Measurements from ENCODE around the gene ALKBH4.
A peak's percentile ranks its signal among the peaks of the same experiment; 100 is the strongest.
"Not testable (repeated sequence)": the region's sequence is repeated elsewhere in the genome, so short reads cannot be mapped to it uniquely, and the experiment has no call there.

Gene ALKBH4

GRCh38 chr7:102464577-102465280 is at the start of gene ALKBH4, which contains the start of gene LRWD1:
Gene ALKBH4, minus strand, starts transcription at chr7:102464863. Its CDS starts 27 bp downstream, at chr7:102464836.
Gene LRWD1, plus strand, starts transcription at chr7:102464984. Its CDS starts 97 bp downstream, at chr7:102465081.
- peak; percentile 100 for DNase-seq (ENCODE audit: low spot score)

GRCh38 chr7:102512642-102513221 is 48.1 kb upstream of the ALKBH4 start:
- not testable (repeated sequence) for DNase-seq (ENCODE audit: low spot score)

GRCh38 chr7:102511860-102512522 is 47.3 kb upstream of the ALKBH4 start:
- not testable (repeated sequence) for DNase-seq (ENCODE audit: low spot score)

- DNase-seq (ENCODE audit: low spot score) = not testable (repeated sequence)
Measured at GRCh38 chr7:102510575-102510974, 45.9 kb upstream of the ALKBH4 start.

- DNase-seq (ENCODE audit: low spot score) = not testable (repeated sequence)
Measured at GRCh38 chr7:102507410-102508088, 42.9 kb upstream of the ALKBH4 start.

- not testable (repeated sequence) for DNase-seq (ENCODE audit: low spot score)
Measured at GRCh38 chr7:102505298-102506185, 40.9 kb upstream of the ALKBH4 start.

- not testable (repeated sequence) for DNase-seq (ENCODE audit: low spot score)
Measured at GRCh38 chr7:102503141-102503540, 38.5 kb upstream of the ALKBH4 start.

GRCh38 chr7:102498321-102498720 is 33.7 kb upstream of the ALKBH4 start:
- not testable (repeated sequence) for DNase-seq (ENCODE audit: low spot score)

- DNase-seq (ENCODE audit: low spot score) = not testable (repeated sequence)
Measured at GRCh38 chr7:102497308-102497707, 32.6 kb upstream of the ALKBH4 start.

GRCh38 chr7:102496861-102497260 is 32.2 kb upstream of the ALKBH4 start:
- not testable (repeated sequence) for DNase-seq (ENCODE audit: low spot score)

- DNase-seq (ENCODE audit: low spot score) = not testable (repeated sequence)
Measured at GRCh38 chr7:102494473-102495149, 29.9 kb upstream of the ALKBH4 start.

GRCh38 chr7:102494026-102494425 is 29.4 kb upstream of the ALKBH4 start:
- not testable (repeated sequence) for DNase-seq (ENCODE audit: low spot score)

- not testable (repeated sequence) for DNase-seq (ENCODE audit: low spot score)
Measured at GRCh38 chr7:102493220-102493935, 28.7 kb upstream of the ALKBH4 start.

- DNase-seq (ENCODE audit: low spot score) = not testable (repeated sequence)
Measured at GRCh38 chr7:102490529-102491075, 25.9 kb upstream of the ALKBH4 start.

GRCh38 chr7:102484317-102484716 is 19.7 kb upstream of the ALKBH4 start:
- DNase-seq (ENCODE audit: low spot score) = not testable (repeated sequence)

- DNase-seq (ENCODE audit: low spot score) = not testable (repeated sequence)
Measured at GRCh38 chr7:102481962-102482361, 17.3 kb upstream of the ALKBH4 start.

GRCh38 chr7:102479982-102480637 is 15.4 kb upstream of the ALKBH4 start:
- DNase-seq (ENCODE audit: low spot score) = not testable (repeated sequence)

GRCh38 chr7:102479209-102479584 is 14.5 kb upstream of the ALKBH4 start:
- DNase-seq (ENCODE audit: low spot score) = not testable (repeated sequence)

Data from AG20443 (cell line).